Measurements from ENCODE around the gene ZBTB42. TPM values are rescaled to one million over a fixed set of nuclear protein-coding genes. Genes with fewer than 3 reads are reported as not detected.
A peak's percentile ranks its signal among the peaks of the same experiment; 100 is the strongest.

Gene ZBTB42
- total and polyA plus RNA-seq, 7 donors = 1.5 to 5.5 (median 4.2) TPM

DNA sequence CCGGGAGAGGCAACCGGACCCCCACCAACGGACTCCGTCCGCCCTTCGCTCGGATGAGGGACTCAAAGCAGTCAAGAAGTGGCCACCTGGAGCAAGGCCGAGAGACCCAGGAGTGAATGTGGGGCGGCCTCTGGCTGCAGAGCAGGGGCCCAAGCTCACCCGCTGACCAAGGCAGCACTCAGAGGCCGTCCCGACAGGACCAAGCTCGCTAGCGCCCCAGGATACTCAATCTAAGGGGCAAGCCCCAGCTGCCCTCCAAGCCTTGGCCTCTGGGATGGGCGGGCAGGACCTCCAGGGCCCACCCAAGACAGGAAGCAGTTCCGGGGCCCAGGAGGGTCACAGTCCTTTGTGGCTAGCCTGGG, 6.3 kb upstream of the ZBTB42 start:
- H3K27ac ChIP-seq = peak overlapping the region; percentile 75 to 92 (median 84)
- DNase-seq = no peak
- no peaks in the 10 kb centered on the region for H3K9me3 ChIP-seq
- H3K4me3 ChIP-seq = peak overlapping the region; percentile 54 to 94 (median 92)
- peaks cover 0 to 52% (median 44%) of the 10 kb centered on the region in 4 donors for H3K4me1 ChIP-seq
- no peak for TF ChIP-seq EP300 (IDR thresholded peaks at IDR 0.05)
- TF ChIP-seq, protein P1, sequence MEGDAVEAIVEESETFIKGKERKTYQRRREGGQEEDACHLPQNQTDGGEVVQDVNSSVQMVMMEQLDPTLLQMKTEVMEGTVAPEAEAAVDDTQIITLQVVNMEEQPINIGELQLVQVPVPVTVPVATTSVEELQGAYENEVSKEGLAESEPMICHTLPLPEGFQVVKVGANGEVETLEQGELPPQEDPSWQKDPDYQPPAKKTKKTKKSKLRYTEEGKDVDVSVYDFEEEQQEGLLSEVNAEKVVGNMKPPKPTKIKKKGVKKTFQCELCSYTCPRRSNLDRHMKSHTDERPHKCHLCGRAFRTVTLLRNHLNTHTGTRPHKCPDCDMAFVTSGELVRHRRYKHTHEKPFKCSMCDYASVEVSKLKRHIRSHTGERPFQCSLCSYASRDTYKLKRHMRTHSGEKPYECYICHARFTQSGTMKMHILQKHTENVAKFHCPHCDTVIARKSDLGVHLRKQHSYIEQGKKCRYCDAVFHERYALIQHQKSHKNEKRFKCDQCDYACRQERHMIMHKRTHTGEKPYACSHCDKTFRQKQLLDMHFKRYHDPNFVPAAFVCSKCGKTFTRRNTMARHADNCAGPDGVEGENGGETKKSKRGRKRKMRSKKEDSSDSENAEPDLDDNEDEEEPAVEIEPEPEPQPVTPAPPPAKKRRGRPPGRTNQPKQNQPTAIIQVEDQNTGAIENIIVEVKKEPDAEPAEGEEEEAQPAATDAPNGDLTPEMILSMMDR (IDR thresholded peaks at IDR 0.05) = no peak
- TF ChIP-seq POLR2A (IDR thresholded peaks at IDR 0.05) = no peak
- TF ChIP-seq POLR2AphosphoS5 (IDR thresholded peaks at IDR 0.05) = no peak
- peaks cover 4 to 29% (median 19%) of the 10 kb centered on the region in 4 donors for H3K36me3 ChIP-seq
- intact Hi-C loops (cut with DNase I) = loop anchor here (2.0 kb wide), 1 partner anchor 42 kb away; the partner anchor contains the start of gene SIVA1
- 2 to 6% methylated on average over 16 of the region's 16 CpGs for WGBS, 2 donors
- H3K27me3 ChIP-seq = no peaks in the 10 kb centered on the region

DNA sequence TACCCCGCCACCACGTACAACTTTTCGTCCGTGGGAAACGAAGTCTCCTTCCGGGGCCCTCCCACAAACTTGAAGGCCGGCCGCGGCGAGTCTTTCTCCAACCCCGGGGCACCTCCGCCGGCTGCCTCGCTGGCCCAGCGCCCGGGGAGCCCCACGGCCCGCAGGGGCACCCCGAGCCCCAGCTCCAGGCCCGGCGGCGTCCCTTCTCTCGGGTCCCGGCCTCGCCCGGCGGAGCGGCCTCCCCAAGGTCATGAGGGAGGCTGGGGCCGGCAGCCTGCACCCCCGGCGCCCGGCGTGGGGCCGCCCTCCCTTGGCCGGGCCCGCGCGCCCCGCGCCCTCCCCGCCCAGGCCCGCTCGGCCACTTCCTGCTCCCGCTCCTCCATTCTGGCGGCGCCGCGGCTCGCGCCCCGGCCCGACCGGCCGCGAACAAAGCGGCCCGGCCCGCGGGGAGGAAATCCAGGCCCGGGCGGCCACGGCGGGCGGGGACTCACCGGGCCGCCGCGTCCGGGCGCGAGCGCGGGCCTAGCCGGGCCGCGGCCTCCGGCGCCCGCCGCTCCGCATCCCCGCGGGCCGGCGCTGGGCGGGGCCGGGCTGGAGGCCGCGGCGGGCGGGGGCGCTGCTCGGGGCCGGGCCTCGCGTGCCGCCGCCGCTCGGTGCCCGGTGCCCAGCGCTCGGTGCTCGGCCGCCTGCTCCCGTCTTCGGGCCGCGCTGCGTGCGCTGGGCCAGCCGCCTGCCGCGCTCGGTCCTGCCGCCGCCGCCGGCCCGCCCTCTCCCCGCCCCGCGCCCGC, 5.7 kb upstream of the ZBTB42 start, which contains the start of gene AKT1:
Gene AKT1, minus strand, starts transcription at position 756 of the 788 bp plus-strand sequence. CDS start 3,105 bp downstream, outside the sequence.
- DNase-seq = no peak
- peak within 1 kb of the TSS; percentile 94 to 100 (median 98) for H3K27ac ChIP-seq
- H3K9me3 ChIP-seq = no peaks in the 10 kb centered on the region
- intact Hi-C loops (cut with DNase I) = loop anchor here (2.0 kb wide), 1 partner anchor 42 kb away; the partner anchor contains the start of gene SIVA1
- H3K36me3 ChIP-seq = peaks cover 4 to 23% (median 13%) of the 10 kb centered on the region in 4 donors
- TF ChIP-seq POLR2AphosphoS5 (IDR thresholded peaks at IDR 0.05) (no peak), POLR2A (IDR thresholded peaks at IDR 0.05) (no peak), EP300 (IDR thresholded peaks at IDR 0.05) (no peak)
- TF ChIP-seq, protein P1 (IDR thresholded peaks at IDR 0.05) = no peak
- peaks cover 0 to 52% (median 47%) of the 10 kb centered on the region in 4 donors for H3K4me1 ChIP-seq
- no peaks in the 10 kb centered on the region for H3K27me3 ChIP-seq
- peak within 1 kb of the TSS; percentile 54 to 94 (median 92) for H3K4me3 ChIP-seq
- WGBS, 2 donors = 0 to 1% methylated on average over 123 of the region's 124 CpGs

DNA sequence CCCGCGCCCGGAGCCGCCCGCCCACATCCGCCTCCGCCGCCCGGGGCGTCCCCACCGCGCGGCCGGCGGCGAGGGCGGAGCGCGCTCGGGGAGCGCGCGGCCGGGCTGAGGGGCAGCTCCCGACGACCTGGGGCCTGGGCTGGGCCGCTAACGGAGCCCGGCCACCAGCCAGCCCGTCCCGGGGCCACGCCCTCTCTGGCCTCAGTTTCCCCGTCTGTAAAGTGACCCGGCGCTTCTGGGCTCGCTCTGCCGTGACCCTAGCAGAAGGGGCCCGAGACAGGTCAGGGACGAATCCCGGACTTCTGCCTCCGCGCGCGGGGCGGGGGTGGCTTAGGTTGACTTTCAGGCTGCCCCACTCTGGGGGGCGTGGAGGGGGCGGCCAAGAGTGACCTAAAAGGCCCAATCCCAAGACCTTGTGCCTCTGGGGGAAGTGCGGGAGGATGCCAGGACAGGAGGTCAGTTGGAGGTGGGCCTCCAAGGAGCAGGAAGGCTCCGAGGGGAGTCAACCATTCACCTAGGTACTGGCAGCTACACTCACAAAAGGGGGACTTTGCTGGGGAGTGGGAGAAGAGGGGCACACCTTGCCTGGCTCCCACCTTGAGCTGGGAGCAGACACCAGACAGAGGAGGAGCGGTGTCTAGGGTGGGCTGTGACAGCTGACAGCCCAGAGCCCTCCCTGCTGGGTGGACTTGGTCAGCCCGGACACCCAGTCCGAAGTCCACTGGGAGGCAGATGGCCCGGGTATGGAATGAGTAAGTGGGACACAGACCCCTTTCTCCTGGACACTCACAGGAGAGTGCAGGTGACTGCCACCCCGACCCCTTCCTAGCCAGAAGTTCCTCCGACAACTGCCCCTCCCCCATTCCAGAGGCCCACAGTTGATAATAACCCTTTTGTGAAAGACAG, 4.9 kb upstream of the ZBTB42 start:
- WGBS, 2 donors = 7 to 11% methylated on average over 55 of the region's 55 CpGs
- Histone ChIP-seq H3K36me3 (peaks cover 4 to 14% (median 5%) of the 10 kb centered on the region in 4 donors), H3K27me3 (no peaks in the 10 kb centered on the region), H3K4me1 (peaks cover 0 to 54% (median 48%) of the 10 kb centered on the region in 4 donors), H3K27ac (peak overlapping the region; percentile 94 to 100 (median 98)), H3K9me3 (no peaks in the 10 kb centered on the region), H3K4me3 (peak overlapping the region; percentile 38 to 94 (median 59))
- intact Hi-C loops (cut with DNase I) = loop anchor here (2.0 kb wide), 1 partner anchor 43 kb away; the partner anchor contains the start of gene SIVA1
- no peak for DNase-seq
- TF ChIP-seq EP300 (IDR thresholded peaks at IDR 0.05) (no peak), POLR2AphosphoS5 (IDR thresholded peaks at IDR 0.05) (peak; percentile 33 to 77 (median 62)), POLR2A (IDR thresholded peaks at IDR 0.05) (peak; percentile 34 to 37)

DNA sequence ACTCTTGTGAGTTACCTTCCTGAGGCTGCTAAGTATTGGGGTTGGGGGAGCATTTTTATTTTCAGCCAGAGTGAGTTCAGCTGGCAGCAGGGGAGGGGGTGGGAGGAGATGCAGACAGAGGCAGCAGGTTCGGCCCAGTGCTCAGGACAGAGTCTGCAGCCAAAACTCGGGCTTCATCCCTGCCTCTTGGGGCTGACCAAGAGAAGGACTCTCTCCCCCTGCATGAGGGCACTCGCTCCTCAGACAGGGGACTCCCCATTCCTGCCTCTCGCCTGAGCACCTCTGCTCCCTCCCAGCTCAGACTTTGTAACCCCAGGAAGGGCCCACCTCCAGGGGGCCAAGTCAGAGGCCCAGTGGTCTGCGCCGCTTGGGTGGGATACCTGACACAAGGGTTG, 4.2 kb upstream of the ZBTB42 start:
- Histone ChIP-seq H3K27me3 (no peaks in the 10 kb centered on the region), H3K9me3 (no peaks in the 10 kb centered on the region), H3K36me3 (peaks cover 0 to 8% (median 2%) of the 10 kb centered on the region in 4 donors), H3K4me1 (peaks cover 0 to 58% (median 54%) of the 10 kb centered on the region in 4 donors), H3K27ac (peak overlapping the region; percentile 94 to 100 (median 98)), H3K4me3 (no peak overlapping the region)
- no peak for DNase-seq
- intact Hi-C loops (cut with DNase I) = no loop called here
- WGBS, 2 donors = 86 to 90% methylated on average over 6 of the region's 6 CpGs
- no peak for TF ChIP-seq POLR2A (IDR thresholded peaks at IDR 0.05)
- no peak for TF ChIP-seq POLR2AphosphoS5 (IDR thresholded peaks at IDR 0.05)
- no peak for TF ChIP-seq EP300 (IDR thresholded peaks at IDR 0.05)
- TF ChIP-seq, protein P1 (IDR thresholded peaks at IDR 0.05) = no peak
